ENCODE results near the gene PTBP3.

DNA sequence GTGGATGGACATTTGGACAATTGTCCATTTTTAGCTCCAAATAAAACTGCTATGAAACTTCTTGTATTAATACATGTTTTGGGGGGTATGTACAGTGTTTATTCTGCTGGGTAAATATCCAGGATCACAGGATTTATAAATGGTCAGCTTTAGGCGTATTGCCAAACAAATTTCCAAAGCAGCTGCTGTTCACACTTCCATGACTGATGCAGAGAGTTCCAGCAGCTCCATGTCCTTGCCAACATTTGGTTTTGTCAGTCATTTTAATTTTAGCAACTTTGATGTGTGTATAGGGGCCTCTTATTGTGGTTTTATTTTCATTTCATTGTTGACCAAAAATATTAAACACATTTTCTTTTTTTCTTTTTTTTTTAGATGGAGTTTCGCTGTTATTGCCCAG, 148.5 kb downstream of the PTBP3 start:
- TF ChIP-seq, protein P1, sequence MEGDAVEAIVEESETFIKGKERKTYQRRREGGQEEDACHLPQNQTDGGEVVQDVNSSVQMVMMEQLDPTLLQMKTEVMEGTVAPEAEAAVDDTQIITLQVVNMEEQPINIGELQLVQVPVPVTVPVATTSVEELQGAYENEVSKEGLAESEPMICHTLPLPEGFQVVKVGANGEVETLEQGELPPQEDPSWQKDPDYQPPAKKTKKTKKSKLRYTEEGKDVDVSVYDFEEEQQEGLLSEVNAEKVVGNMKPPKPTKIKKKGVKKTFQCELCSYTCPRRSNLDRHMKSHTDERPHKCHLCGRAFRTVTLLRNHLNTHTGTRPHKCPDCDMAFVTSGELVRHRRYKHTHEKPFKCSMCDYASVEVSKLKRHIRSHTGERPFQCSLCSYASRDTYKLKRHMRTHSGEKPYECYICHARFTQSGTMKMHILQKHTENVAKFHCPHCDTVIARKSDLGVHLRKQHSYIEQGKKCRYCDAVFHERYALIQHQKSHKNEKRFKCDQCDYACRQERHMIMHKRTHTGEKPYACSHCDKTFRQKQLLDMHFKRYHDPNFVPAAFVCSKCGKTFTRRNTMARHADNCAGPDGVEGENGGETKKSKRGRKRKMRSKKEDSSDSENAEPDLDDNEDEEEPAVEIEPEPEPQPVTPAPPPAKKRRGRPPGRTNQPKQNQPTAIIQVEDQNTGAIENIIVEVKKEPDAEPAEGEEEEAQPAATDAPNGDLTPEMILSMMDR (IDR thresholded peaks at IDR 0.05), result no peak
- no peak for TF ChIP-seq POLR2A (IDR thresholded peaks at IDR 0.05)
